Stimulated activated CD4-positive, alpha-beta T cell treated with anti-CD3 and anti-CD28 coated beads, Interleukin-12 subunit alpha, Interleukin-12 subunit beta, amount 100 ng/mL, for 4 hours (primary cell): ENCODE data around the gene ADAMTS17.

Experiments used
- DNase-seq: peaks from one replicate; pipeline ENCODE4 v3.0.0-alpha.2; 2020

The ADAMTS17 gene

DNA sequence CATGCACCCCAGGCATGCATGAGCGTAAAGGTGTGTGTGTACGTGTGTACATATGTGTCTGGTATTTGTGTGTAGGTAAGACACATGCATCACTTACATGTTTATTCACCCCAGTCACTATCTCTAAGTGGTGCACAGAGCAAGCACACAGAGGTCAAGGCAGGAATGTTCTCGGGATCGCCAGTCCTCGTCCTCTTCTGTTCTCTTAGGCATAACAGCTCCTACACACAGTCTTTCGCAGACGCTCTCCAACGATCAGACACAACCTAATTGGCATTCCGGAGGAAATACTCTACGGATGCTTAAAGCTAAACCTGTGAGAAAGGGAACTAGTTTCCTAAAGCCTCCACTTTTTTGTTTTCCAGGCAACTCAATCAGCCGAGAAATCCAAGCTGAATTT is 95.9 kb downstream of the ADAMTS17 start:
- DNase-seq: no peak

DNA sequence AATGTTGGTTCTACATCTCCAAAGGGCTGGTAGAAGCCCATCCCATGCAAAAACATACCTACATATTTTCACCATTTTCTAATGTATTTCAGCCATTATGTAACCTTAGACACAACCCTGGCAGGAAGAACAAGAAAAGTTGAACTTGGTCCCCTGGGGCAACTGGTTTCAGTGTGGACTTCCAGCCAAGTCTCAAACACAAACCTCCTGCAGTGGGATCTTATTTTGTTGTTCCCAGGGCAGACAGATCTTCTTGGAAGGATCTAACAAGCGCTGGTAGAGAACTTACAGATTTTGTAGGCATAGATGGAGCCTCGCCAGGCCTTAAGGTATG is 96.3 kb downstream of the ADAMTS17 start:
- DNase-seq: no peak

DNA sequence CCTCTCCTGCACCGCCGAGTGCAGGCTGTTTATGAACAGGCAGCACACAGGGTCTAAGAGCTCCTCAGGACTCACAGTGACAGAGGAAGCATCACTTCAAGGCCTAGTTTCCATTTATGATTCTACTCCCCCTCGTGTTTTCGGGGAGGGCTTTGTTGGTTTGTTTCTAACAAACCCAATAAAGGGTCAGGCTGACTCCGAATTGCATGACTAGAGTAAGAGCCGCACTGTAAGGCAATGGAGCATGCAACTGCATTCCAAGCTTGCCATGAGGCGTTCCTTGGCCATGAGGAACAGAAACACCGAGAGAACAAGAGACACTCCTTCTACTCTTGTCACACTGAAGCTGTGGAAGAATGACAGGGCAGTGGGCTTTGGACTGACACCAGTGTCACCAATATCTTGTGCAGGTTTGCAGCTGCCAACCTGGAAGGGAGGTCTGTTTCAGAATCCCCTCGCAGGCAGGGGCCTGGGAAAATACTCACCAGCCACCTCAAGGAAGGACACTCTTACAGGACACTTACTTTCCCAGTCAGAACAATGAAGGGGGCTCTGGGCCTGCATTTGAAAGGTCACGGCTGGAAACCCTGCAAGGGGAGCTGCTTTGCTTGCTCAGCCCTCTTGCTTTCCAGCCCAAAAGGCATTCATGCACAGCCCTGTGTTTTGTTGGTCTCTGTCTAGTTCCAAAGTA is 96.8 kb downstream of the ADAMTS17 start:
- DNase-seq: no peak

DNA sequence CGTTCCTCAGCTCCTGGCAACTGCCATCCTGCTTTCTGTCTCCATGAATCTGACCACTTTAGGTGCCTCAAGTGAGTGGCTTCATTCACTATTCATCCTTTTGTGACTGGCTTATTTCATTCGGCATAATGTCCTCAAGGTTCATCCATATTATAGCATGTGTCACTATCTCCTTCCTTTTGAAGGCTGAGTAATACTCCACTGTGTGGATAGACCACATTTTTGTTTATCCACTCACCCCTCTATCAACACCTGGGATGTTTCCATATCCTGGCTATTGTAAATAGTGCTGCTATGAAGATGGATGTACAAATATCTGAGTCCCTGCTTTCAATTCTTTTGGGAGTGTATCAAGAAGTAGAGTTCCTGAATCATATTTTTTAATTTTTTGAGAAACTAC is 98.8 kb downstream of the ADAMTS17 start:
- no peak for DNase-seq

DNA sequence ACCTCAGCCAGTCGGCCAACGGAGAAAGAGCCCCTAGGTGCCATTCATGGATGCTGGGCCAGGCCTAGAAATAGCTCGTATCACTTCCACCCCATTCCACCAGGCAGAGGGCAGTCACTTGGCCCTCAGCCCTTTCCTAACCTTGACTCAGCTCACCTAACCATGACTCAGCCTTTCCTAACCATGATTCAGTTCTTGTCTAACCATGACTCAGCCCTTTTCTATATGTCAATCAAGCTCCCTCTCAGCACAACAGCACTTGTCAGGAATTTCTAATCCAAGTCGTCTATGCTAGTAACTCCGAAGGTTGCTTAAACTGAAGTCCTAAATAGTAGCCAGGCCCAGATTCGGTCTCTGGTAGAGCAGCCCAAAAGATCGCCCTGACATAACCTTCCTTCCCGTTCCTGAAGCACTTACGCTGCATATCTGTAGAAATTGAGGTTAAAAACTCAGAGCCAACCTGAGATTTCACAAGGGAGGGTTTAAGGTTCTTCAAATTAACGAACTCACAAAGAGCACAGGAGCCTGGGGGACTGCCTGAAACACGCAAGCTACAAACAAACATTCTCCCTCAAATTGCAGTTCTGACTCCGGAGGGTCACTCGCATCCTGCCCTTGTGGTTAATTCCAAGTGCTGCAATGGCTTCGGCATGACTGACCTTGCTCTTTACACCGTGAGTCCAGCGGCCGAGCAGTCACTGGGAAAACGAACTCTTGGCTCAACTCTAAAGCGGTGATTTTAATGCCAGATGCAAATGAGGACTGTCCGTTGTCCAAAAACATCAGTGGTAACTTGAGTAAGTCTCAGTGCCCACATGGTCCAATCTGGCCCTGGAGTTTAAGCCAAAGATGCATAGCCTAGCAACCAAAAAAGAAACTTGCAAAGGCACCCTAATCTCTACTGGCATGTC is 99.9 kb downstream of the ADAMTS17 start:
- DNase-seq: no peak

DNA sequence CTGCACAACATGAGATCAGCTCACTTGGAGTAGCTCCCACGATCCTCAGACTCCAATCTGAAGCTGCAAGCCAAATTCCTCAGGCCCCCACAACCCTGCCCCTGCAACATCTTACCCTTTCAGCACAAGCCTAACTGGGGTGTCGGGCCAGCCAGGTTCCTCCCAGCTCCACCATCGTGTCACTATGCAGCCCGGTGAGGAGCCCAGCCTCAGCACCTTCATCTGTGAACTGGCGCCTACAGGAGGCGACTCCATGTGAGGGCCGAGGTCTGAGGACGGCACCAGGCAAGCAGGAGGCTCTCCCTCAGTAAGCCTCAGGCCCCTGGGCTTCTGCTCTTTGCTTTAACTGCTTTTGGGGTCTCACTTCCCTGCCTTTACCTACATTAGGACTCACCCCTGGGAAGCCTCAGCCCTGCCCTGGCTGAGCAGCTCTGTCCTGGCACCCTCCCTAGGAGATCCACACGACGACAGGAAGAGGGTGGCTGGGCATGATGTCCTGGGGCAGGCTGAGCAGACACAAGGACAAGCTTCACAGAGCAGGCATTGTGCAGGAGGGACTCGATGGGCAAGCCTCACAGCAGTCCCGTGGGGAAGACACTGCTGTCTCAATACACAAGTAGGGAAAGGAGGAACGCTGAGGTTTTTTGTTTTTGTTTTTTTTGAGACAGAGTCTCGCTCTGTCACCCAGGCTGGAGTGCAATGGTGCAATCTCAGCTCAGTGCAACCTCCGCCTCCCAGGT is 104.6 kb downstream of the ADAMTS17 start:
- DNase-seq: no peak

DNA sequence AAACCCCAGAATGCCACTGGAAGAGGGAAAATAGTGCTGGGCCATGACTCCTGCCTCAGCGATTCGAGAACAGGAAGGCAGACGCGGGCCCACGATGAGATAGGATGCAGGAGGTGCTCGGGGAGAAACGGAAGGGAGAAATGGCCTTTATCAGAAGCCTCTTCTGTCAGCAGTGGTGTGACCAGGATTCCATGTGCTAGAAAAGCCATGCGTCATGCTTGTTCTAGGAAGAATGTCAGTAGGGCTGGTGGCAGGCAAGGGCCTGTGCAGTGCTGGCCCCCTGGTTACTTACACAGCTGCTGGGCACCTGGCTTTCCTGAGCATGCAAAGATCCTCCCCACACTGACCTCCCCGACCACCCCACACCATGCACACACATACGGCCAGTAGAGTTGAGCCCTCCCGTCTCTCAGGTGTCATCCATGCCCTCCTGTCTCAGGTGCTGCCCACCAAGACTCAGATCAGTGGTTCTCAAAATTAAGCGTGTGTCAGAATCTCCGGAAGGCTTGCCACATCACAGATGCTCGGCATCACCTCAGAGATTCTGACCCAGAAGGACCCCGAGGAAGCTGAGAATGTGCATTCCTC is 106.7 kb downstream of the ADAMTS17 start:
- DNase-seq: no peak

DNA sequence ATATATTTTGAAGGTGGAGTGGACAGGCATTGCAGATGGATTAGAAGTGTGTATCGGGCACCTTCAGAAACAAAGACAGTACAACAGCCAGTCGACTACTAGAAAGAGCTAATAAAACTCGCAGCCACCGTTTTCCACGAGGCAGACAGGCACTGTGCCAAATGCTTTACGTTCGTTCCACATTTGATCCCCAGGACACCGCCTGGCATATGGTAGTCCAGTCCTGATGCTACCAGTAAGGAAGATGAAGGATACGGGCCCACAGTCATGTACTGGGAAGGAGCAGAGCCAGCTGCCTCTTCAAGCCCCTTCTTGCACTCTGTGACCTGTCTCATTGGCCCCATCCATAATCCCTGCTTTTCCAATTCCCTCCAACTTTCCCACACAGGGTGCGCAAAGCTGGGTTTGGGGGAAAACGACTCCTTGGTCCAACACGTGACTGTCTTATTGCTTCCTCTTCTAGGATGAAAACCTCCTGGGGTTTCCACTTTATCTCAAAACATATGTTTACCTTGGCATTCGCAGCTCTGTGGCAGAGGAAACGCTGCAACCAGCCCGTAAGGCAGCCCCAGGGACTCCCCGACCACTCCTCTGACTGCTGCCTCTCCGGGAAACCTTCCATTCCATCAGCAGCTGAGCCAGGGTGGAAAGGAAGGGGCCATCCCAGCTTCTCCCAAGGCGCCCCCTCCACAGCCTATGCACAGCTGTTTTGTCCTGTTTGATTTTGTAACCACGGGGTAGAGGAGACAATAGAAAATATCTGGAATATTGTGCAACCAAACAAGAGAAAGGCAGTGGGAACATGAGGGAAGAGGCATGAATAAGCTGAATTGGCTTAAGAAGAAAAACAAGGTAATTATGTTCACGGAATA is 107.4 kb downstream of the ADAMTS17 start:
- DNase-seq: no peak

DNA sequence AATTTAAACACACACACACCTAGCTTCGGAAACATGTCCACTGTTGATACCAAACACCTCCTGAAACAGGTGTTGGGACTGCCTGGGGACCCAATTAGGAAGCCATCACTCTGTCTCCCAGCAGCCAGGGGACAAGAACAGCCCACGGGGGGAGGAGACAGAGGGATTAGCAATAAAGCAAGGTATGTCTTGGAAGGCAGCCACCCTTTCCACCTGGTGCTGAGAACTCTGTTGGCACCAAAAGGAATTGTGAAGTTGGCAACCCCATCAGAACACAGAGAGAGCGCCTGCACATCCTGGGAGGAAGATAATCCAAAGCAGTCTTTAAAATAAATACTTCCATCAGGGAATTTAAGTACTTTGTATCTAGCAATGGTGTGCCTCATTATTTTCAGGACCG is 111.0 kb downstream of the ADAMTS17 start:
- no peak for DNase-seq

DNA sequence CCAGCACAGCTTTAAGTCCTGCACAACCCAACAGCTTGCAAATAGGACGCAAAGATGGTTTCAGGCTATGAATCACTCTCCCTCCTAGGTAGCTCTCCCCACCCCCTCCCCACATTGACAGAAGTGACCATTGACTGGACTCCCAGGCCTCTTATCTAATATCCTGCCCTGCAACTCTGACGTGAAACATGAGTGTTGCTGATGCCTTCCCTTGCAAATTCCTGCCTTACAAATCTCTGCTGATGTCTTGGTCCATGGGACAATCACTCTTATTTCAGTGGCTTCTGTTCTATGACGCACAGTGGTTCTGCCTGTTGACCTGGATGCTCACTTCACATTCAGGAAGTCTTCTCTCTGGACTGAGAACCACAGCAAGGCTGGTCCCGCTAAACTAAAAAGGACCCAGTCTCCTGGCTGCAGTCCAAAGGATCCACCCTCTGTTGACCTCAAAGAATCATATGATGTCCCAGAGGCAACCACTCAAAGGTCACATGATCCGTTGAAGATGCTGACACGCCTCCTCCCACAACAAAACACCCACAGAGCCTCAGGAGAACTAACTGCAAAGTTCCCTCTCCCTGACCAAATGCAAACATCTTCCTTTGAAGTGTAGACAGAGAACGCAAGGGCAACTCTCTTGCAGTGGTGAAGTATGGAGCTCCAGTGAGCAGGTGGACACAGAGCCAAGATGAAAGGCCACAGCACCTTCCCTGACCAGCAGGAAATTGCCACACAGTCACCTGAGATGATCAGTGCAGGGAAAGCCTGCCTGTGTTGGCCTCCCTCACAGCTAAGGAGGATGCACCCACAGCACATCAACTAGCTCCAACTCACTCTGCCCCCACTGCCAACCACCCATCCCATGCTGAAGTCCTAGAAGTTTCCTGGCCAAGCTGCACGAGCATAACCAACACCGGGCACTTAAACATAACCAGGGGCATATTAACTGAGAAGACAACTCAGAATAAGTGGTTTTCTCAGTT is 112.3 kb downstream of the ADAMTS17 start:
- no peak for DNase-seq

DNA sequence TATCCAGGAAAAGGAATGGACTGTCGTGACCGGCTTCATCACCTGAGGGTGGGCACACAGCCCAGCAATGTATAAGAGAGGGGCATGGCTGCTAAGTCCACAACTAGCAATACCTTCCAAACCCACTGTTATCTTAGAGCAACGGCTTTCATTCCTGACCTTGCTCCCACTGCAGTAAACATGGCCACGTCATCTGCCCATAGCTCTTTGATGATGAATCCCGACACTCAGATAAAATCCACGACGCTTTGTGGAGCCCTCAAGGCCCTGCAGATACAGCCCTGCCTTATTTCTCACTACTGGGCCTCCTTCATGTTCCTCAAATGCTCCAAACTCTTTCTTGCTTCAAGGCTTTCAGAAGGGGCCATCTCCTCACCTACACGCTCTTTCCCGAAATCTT is 114.0 kb downstream of the ADAMTS17 start:
- DNase-seq: no peak

DNA sequence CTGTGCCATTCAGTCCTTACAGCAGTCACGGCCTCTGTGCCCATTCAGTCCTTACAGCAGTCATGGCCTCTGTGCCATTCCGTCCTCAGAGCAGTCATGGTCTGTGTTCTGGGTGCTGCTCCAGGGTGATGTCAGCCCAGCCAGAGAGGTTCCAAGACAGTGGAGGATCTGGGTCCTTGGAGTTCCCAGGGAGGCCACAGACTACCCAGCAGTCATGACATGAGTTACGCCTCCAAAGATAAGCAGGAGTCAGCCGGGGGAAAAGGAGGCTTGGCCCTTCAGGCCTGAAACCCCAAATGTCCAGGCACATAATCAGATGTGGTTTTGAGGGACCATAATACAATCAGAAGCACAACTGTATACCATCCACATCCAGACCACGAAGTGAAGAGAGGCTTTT is 115.7 kb downstream of the ADAMTS17 start:
- no peak for DNase-seq

DNA sequence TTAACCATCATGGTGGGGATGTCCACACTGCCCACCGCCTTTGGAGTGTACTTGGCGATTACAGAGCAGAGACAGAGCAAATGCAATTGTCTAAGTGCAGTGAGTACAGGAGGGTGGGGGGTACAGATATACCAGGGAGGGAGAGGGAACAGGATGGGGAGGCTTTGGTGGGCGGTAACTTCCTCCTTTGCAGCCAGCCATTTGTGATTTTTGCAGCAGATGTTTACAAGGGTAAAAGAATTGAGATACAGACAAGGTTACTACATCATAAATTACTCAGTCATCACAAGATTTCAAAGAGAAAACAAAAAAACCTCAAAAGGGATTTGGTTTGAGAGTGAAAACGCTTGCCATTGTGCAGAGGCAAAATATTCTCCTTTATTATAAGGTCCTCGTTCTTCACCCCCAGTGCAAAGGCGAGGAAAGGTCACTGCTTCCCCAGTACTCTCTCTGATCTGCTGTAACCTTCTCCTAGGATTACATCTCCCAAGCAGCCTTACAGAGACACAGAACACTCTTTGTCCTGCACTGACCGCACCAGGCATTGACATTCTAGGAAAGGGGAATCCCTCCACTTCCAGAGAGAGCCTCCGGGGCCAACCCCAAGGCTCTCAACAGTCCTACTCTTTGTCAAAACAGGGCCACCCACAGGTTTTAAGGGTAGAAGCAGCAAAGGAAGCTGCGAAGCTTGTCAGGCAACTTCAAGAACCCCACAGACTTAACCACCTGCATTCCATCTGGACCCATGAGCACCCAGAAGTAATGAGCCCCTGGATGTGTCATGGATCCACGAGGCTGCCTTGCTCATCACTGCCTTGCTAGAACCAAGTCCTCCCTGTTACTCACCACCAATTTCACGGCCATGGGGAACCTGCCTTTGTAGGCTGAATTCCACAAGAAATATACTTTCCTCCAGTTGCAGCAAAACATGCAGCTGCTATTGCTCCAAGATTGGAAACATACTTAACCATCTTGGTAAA is 117.3 kb downstream of the ADAMTS17 start:
- DNase-seq: no peak

DNA sequence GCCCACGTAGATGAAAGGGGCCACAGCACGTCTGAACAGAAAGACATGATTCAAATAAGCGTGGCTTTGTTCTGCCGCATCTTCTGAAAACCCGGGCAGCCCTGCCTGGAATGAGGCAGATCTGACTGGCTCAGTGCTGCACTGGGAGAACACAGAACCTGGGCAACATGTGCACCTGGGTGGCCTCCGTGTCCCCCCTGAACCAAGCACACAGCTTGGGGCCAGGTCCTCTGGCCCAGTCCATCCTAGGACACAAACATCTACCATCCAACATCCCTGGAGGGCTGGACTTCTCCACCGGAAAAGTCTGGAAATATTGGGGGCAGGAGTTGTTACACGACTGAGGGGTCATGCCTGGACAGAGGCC is 119.4 kb downstream of the ADAMTS17 start:
- DNase-seq: no peak

DNA sequence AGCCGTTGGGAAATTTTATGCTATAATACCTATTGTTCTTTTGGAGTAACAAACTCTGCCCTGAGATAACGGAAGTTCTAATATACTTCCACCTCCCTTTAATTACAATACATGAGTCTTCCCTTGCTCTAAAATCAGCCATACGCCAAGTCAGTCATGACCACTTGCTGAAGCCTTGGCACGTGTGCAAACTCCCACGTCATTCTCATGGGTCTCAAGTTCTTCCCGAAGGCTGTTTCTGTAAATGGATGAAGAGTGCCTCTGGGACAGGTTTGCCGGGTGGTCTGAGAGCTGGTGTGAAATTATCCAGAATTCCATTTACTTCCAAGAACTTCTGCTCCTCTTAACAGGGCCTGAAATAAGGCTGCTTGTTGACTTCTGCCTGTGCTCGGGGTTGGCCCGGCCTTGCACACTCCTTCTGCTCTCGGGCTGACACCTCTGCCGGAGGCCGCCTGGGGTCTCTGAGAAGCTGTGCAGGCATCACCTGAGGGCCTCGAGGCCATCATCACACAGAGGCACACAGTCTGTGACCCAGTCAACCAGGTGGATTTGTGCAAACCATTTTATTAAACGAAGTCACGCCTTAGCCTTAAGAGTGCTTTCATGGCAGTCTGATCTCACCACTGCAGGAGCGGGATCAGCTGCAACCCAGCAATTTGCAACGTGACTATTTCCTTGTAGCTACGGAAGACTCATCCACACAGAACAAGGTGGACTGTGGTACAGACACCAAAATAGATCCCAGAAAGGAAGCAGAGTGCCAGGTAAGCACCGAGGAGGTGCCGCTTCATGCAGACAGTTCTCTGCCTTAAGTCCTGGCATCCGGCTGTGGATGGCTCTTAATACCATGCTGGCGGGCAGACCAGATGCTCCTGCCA is 120.1 kb downstream of the ADAMTS17 start:
- no peak for DNase-seq

DNA sequence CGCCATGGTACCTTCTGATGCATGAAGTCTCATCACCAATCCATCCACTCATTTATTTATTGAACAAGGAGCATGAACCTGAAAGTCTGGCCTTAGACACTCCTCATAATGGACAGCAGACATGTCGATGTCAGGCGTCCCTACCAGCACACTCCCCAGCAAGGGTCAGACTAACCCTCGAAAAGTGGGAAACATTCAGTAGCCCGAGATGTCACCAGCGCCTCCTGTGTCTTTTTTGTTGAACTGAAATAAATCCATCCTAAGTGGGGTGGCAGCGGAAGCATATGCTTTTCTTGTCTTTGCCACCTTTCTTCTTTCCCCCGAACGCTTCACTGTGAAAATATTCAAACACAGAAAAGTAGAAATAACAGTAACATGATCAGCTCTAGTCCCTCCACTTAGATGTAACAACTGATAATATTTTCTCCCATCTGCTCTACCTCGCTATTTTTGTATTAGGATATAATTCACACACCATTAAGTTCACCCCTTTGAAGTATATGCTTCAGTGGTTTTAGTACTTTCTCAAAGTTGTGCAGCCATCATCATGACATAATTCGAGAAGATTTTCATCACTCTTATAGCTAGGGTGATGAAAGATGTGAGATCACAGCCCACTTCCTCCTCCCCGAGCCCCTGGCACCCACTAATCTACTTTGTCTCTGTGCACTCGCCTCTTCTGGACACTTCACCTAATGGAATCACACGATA is 121.6 kb downstream of the ADAMTS17 start:
- no peak for DNase-seq

DNA sequence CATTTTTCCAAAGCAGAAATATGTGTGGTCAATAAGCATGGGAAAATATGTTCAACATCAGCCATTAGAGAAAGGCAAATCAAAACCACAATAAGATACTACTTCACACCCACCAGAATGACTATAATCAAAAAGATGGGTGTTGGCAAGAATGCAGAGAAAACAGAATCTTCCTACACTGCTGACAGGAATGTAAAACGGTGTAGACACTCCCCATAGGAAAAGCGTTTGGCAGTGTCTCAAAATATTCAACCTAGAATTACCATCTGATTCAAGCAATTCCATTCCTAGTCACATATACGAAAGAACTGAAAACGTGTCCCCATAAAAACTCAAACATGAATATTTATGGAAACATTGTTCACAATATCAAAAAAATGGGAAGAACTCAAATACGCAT is 123.3 kb downstream of the ADAMTS17 start:
- DNase-seq: no peak

DNA sequence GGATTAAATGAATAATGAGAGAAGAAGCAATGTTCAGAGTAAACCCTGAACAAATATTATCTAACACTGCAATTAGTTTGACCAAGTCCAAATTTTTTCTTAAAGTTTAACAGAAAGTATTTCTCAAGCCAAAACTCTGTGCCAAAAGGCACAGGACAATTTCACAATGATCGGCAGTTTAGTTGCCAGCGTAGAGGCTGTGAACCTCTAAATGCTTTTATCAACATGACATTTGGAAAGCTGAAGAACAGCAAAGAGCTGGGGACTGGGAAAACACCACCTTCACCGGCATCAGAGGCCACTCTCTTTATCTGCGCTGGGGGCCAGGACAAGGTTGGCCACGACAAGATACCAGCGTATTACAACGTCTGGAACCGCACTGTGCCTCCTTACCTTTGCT is 125.6 kb downstream of the ADAMTS17 start:
- no peak for DNase-seq
